Prostate gland (tissue), 2 donors: ENCODE results near the gene HACL1. TPM values are rescaled to one million over a fixed set of nuclear protein-coding genes. Genes with fewer than 3 reads are reported as not detected.

Source experiments
- DNase-seq: peaks from one replicate; pipeline ENCODE4 v3.0.0-alpha.2; 2019; ENCODE audit warnings: low spot score
- H3K27ac ChIP-seq, 2 donors: fragments of 200-600 bp; sonication (generic); 2 replicates each; pipeline ENCODE4 v1.5.1; 2017 to 2019
- H3K27me3 ChIP-seq: fragments of 200-600 bp; sonication (generic); replicated peaks from 2 replicates; pipeline ENCODE4 v1.5.1; 2019; ENCODE audit not compliant: insufficient read depth
- H3K36me3 ChIP-seq, 2 donors: fragments of 200-600 bp; sonication (generic); 1 replicate in 1 of 2; 2 replicates in 1 of 2; pipeline versions ENCODE4 v1.5.1 to v1.8.1; 2017 to 2019
- H3K4me1 ChIP-seq: fragments of 200-600 bp; sonication (generic); replicated peaks from 2 replicates; pipeline ENCODE4 v1.5.1; 2019
- H3K4me3 ChIP-seq, 2 donors: fragments of 200-600 bp; sonication (generic); 2 replicates each; pipeline ENCODE4 v1.5.1; 2017 to 2019
- H3K9me3 ChIP-seq: fragments of 200-600 bp; sonication (generic); 2 replicates; pipeline ENCODE4 v1.5.1; 2017
- CTCF ChIP-seq, 4 experiments: fragments of 200-600 bp in 2 of 4; fragments of 450-650 bp in 2 of 4; sonication (generic) in 2 of 4; IDR thresholded peaks; 1 replicate in 3 of 4; 2 replicates in 1 of 4; pipeline ENCODE4 v1.5.1; 2016 to 2019; ENCODE audit warnings: antibody characterized with exemption in 4 of 4, mild to moderate bottlenecking in 2 of 4, moderate library complexity in 2 of 4
- POLR2A ChIP-seq: fragments of 450-650 bp; IDR thresholded peaks from one replicate; pipeline ENCODE4 v1.6.1; 2016; ENCODE audit warnings: antibody characterized with exemption, mild to moderate bottlenecking
- POLR2AphosphoS5 ChIP-seq: sonication (generic); formaldehyde crosslinking; IDR thresholded peaks from one replicate; pipeline ENCODE4 v1.6.1; 2017; ENCODE audit warnings: antibody characterized with exemption
- WGBS: methylation state at CpG from one replicate; pipeline ENCODE4 v1.1.5; 2018; 5-methylcytosine and 5-hydroxymethylcytosine counted together
- intact Hi-C: fragments of 100-400 bp; cut with DNase I; formaldehyde crosslinking; loops from one replicate; pipeline ENCODE4 v1.14.2; 2022
- total RNA-seq, 2 donors: library from RNA; depleted of rRNA; stranded (reverse); fragments of >200 nt; gene quantifications; one replicate each; pipeline ENCODE4 v1.1.0, GENCODE V29; 2016

Gene HACL1
- total RNA-seq, 2 donors from 2014 or later: 27.9 to 30.6 TPM

- Histone ChIP-seq H3K4me3 (no peak overlapping the region), H3K4me1 (peaks cover 14% of the 10 kb centered on the region), H3K36me3 (no peaks in the 10 kb centered on the region), H3K27me3 (no peaks in the 10 kb centered on the region), H3K27ac (peak overlapping the region; percentile 35 to 72), H3K9me3 (no peaks in the 10 kb centered on the region)
- no peak for DNase-seq
- 12% methylated on average over 2 of the region's 2 CpGs for WGBS
- intact Hi-C loops: loop anchor here (5.0 to 10.0 kb wide), 2 partner anchors 163 to 610 kb away; partner anchors contain the start of gene ANKRD28
- TF ChIP-seq CTCF (IDR thresholded peaks at IDR 0.05): no peak
- TF ChIP-seq POLR2AphosphoS5: no peak
- TF ChIP-seq POLR2A: no peak
Observed at GRCh38 chr3:15634671-15635070, 33.3 kb upstream of the HACL1 start.

- Histone ChIP-seq H3K9me3 (no peaks in the 10 kb centered on the region), H3K4me3 (no peak overlapping the region), H3K4me1 (peaks cover 14% of the 10 kb centered on the region), H3K27me3 (no peaks in the 10 kb centered on the region), H3K36me3 (no peaks in the 10 kb centered on the region), H3K27ac (peak overlapping the region; percentile 35 to 72)
- 8% methylated on average over 4 of the region's 4 CpGs for WGBS
- TF ChIP-seq POLR2AphosphoS5 (peak; percentile 58), CTCF (IDR thresholded peaks at IDR 0.05) (no peak)
- intact Hi-C loops: loop anchor here (5.0 to 10.0 kb wide), 2 partner anchors 163 to 611 kb away; partner anchors contain the start of gene ANKRD28
- DNase-seq: peak; percentile 56
Observed at GRCh38 chr3:15633766-15634598, 32.6 kb upstream of the HACL1 start.

GRCh38 chr3:15633159-15633558, 31.8 kb upstream of the HACL1 start:
- 79% methylated on average over 5 of the region's 5 CpGs for WGBS
- H3K27ac ChIP-seq: peak overlapping the region; percentile 35 to 72
- no peak for DNase-seq
- H3K27me3 ChIP-seq: no peaks in the 10 kb centered on the region
- peaks cover 14% of the 10 kb centered on the region for H3K4me1 ChIP-seq
- H3K4me3 ChIP-seq: no peak overlapping the region
- intact Hi-C loops: loop anchor here (5.0 to 10.0 kb wide), 2 partner anchors 164 to 612 kb away; partner anchors contain the start of gene ANKRD28
- no peaks in the 10 kb centered on the region for H3K9me3 ChIP-seq
- TF ChIP-seq POLR2AphosphoS5 (no peak), POLR2A (no peak), CTCF (IDR thresholded peaks at IDR 0.05) (no peak)
- no peaks in the 10 kb centered on the region for H3K36me3 ChIP-seq

- no peak for DNase-seq
- no peaks in the 10 kb centered on the region for H3K9me3 ChIP-seq
- intact Hi-C loops: loop anchor here (5.0 to 10.0 kb wide), 2 partner anchors 165 to 613 kb away; partner anchors contain the start of gene ANKRD28
- no peaks in the 10 kb centered on the region for H3K27me3 ChIP-seq
- TF ChIP-seq POLR2AphosphoS5: no peak
- no peak for TF ChIP-seq POLR2A
- no peak for TF ChIP-seq CTCF (IDR thresholded peaks at IDR 0.05)
- no peak overlapping the region for H3K4me3 ChIP-seq
- peaks cover 14% of the 10 kb centered on the region for H3K4me1 ChIP-seq
- H3K27ac ChIP-seq: no peak overlapping the region
- H3K36me3 ChIP-seq: no peaks in the 10 kb centered on the region
- WGBS: 96% methylated on average over 4 of the region's 4 CpGs
Observed at GRCh38 chr3:15632212-15632580, 30.8 kb upstream of the HACL1 start.
